T-cell (primary cell): ENCODE data around the gene IGFL4. TPM values are rescaled to one million over a fixed set of nuclear protein-coding genes. Genes with fewer than 3 reads are reported as not detected.

Source experiments
- ATAC-seq, 4 experiments: fragments of 200-7000 bp in 3 of 4; fragments of 150-1000 bp in 1 of 4; cut with Tn5 transposase; replicated peaks in 1 of 4; 1 replicate in 3 of 4; 2 replicates in 1 of 4; pipeline ENCODE4 v1.10.0; 2021; ENCODE audit warnings: moderate library complexity in 3 of 4, mild to moderate bottlenecking in 2 of 4, moderate number of reproducible peaks in 1 of 4
- CTCF ChIA-PET, 2 donors: fragments of 300-600 bp; sonication (Branson Sonifier 250); formaldehyde crosslinking; loops; one replicate each; lab custom pipeline; 2022; ENCODE audit warnings: antibody characterized with exemption in 2 of 2; lab: Charles Lee
- POLR2A ChIA-PET, 2 donors: fragments of 300-600 bp; sonication (Branson Sonifier 250); formaldehyde crosslinking; loops; one replicate each; lab custom pipeline; 2022; ENCODE audit warnings: antibody characterized with exemption in 2 of 2; lab: Charles Lee
- DNase-seq, 35 experiments: peaks; one replicate each; pipeline versions ENCODE4 v3.0.0 to v3.0.0-alpha.2; 2013 to 2023
- H3K27ac ChIP-seq: one replicate; pipeline ENCODE4 v1.5.1; 2013; ENCODE audit warnings: low read length
- H3K27me3 ChIP-seq, 2 experiments: replicated peaks in 1 of 2; 1 replicate in 1 of 2; 2 replicates in 1 of 2; pipeline versions ENCODE4 v1.6.1 to v1.7.0; 2013; ENCODE audit warnings: low read length in 1 of 2, mixed read lengths in 1 of 2; ENCODE audit not compliant: control insufficient read depth in 2 of 2, insufficient read depth in 2 of 2; ENCODE audit errors: extremely low read depth in 1 of 2
- H3K36me3 ChIP-seq, 2 donors: 1 replicate in 1 of 2; 2 replicates in 1 of 2; pipeline versions ENCODE4 v1.6.1 to v1.7.0; 2013; ENCODE audit warnings: low read length in 1 of 2; ENCODE audit not compliant: control insufficient read depth in 2 of 2, insufficient read depth in 1 of 2; ENCODE audit errors: extremely low read depth in 1 of 2
- H3K4me1 ChIP-seq, 2 experiments: 1 replicate in 1 of 2; 2 replicates in 1 of 2; pipeline versions ENCODE4 v1.6.1 to v1.7.0; 2013; ENCODE audit warnings: low read length in 2 of 2, mixed read lengths in 1 of 2; ENCODE audit not compliant: insufficient read depth in 2 of 2, control insufficient read depth in 1 of 2; ENCODE audit errors: extremely low read depth in 1 of 2
- H3K4me3 ChIP-seq, 2 donors: 1 replicate in 1 of 2; 2 replicates in 1 of 2; pipeline versions ENCODE4 v1.5.1 to v1.7.0; 2013; ENCODE audit warnings: mild to moderate bottlenecking in 2 of 2, low read length in 1 of 2, moderate library complexity in 1 of 2; ENCODE audit not compliant: control insufficient read depth in 1 of 2; ENCODE audit errors: extremely low read depth in 1 of 2
- H3K9me3 ChIP-seq: 2 replicates; pipeline ENCODE4 v1.7.0; 2013
- H3K27ac Mint-ChIP-seq, 2 donors: one replicate each; pipeline ENCODE4 v1.8.0; 2020 to 2021; ENCODE audit warnings: mild to moderate bottlenecking in 2 of 2, mixed read lengths in 2 of 2
- H3K27me3 Mint-ChIP-seq, 2 donors: one replicate each; pipeline ENCODE4 v1.8.0; 2021 to 2022; ENCODE audit warnings: mixed read lengths in 2 of 2
- H3K36me3 Mint-ChIP-seq: one replicate; pipeline ENCODE4 v1.8.0; 2021; ENCODE audit warnings: mixed read lengths
- H3K4me1 Mint-ChIP-seq, 3 donors: one replicate each; pipeline ENCODE4 v1.8.0; 2020 to 2022; ENCODE audit warnings: mixed read lengths in 3 of 3, mild to moderate bottlenecking in 1 of 3
- H3K4me3 Mint-ChIP-seq, 3 donors: one replicate each; pipeline ENCODE4 v1.8.0; 2020 to 2022; ENCODE audit warnings: mild to moderate bottlenecking in 3 of 3, mixed read lengths in 3 of 3, moderate library complexity in 3 of 3
- H3K9me3 Mint-ChIP-seq, 3 donors: one replicate each; pipeline ENCODE4 v1.8.0; 2020 to 2022; ENCODE audit warnings: mixed read lengths in 3 of 3
- WGBS: methylation state at CpG from one replicate; pipeline ENCODE4 v1.1.5; 2013; ENCODE audit warnings: missing lambda C conversion rate; ENCODE audit not compliant: insufficient coverage; 5-methylcytosine and 5-hydroxymethylcytosine counted together
- total RNA-seq, 35 experiments: library from RNA in 6 of 35; stranded (reverse) in 6 of 35; fragments of 120-200 nt in 1 of 35; gene quantifications; one replicate each; pipeline versions ENCODE4 v1.2.1 to v1.2.4 and lab custom pipeline; 2013 to 2026

IGFL4 gene
- total RNA-seq, result not detected
- not detected for total RNA-seq (2013)
- 0 to 0.09 (median 0) reads per million in 29 experiments for total RNA-seq (lab: John Stamatoyannopoulos, UW)

DNA sequence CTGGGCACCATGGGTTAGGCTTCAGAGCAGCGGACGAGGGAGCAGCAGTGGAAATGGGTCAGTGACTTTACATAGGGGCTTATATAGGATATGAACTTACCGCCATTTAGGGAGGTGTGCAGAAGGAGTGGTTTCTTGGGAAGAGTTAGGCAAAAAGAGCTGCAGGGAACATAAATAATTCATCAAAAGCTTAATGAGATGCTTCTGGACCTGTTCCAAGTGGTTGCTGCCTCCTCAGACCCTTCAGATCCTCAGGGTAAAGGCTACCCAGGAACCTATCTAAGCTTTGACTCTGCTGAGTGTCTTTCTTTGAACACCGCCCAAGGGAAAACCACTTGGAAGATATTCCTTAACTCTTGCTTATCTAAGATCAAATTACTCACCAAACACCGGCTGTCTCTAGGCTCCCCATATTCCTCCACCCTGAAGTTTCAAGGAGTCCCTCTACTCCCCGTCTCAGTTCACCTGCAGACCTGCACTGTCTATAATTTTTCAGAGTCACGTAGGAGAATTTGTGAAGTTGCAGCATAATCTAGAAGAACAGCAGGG lies at the start of gene IGFL4:
Gene IGFL4, minus strand, starts transcription at position 51 of the 549 bp plus-strand sequence. Its CDS starts 40 bp downstream, at position 11.
- ChIA-PET POLR2A (no interaction called here), CTCF (interaction anchor here in 1 of 2 donors (0.6 kb wide), 1 partner anchor 482 kb away, joined by 3 read pairs; no protein-coding TSS in a partner anchor)
- H3K27me3 Mint-ChIP-seq, result peaks cover 33 to 69% of the 10 kb centered on the region in 2 donors
- Histone ChIP-seq H3K9me3 (no peaks in the 10 kb centered on the region), H3K4me1 (no peaks in the 10 kb centered on the region), H3K36me3 (no peaks in the 10 kb centered on the region), H3K4me3 (no peak within 1 kb of the TSS), H3K27me3 (peaks cover 5 to 42% of the 10 kb centered on the region in 2 experiments), H3K27ac (no peak within 1 kb of the TSS)
- peaks cover 0 to 5% (median 0%) of the 10 kb centered on the region in 3 donors for H3K9me3 Mint-ChIP-seq
- no peak within 1 kb of the TSS for H3K27ac Mint-ChIP-seq
- no peak within 1 kb of the TSS for H3K4me3 Mint-ChIP-seq
- H3K4me1 Mint-ChIP-seq, result no peaks in the 10 kb centered on the region
- H3K36me3 Mint-ChIP-seq, result peaks cover 3% of the 10 kb centered on the region
- WGBS, result 79% methylated on average over 5 of the region's 7 CpGs
- DNase-seq, result no peak
- no peak for ATAC-seq

DNA sequence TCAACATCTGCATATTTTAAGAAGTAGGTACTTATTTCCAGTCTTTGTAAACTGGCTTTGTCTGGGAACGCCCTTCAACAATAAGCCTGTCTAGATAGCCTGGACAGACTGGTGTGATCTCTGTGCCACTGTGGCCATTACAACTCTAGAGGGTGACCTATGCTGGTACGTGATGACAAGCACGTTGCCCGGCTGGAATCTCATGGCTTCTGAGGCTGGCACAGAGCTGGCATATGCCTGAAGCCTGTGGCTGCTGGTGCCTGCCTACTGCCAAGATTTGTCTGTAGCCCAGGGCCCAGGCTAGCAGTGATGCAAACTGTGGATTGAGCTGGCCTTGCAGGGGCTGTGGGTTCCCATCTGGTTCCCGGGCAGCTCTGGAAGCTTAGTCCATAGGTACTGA lies 49.6 kb upstream of the IGFL4 start:
- Histone ChIP-seq H3K27me3 (peaks cover 2 to 20% of the 10 kb centered on the region in 2 experiments), H3K4me1 (no peaks in the 10 kb centered on the region), H3K36me3 (no peaks in the 10 kb centered on the region), H3K9me3 (peaks cover 2% of the 10 kb centered on the region), H3K27ac (no peak overlapping the region), H3K4me3 (no peak overlapping the region)
- peaks cover 2% of the 10 kb centered on the region for H3K36me3 Mint-ChIP-seq
- ATAC-seq, result no peak
- H3K9me3 Mint-ChIP-seq, result peaks cover 24 to 36% (median 35%) of the 10 kb centered on the region in 3 donors
- H3K4me3 Mint-ChIP-seq, result no peak overlapping the region
- DNase-seq, result no peak
- peaks cover 30 to 36% of the 10 kb centered on the region in 2 donors for H3K27me3 Mint-ChIP-seq
- WGBS, result 88% methylated on average over 4 of the region's 5 CpGs
- CTCF ChIA-PET, result no interaction called here
- no peak overlapping the region for H3K27ac Mint-ChIP-seq
- POLR2A ChIA-PET, result no interaction called here
- H3K4me1 Mint-ChIP-seq, result no peaks in the 10 kb centered on the region

DNA sequence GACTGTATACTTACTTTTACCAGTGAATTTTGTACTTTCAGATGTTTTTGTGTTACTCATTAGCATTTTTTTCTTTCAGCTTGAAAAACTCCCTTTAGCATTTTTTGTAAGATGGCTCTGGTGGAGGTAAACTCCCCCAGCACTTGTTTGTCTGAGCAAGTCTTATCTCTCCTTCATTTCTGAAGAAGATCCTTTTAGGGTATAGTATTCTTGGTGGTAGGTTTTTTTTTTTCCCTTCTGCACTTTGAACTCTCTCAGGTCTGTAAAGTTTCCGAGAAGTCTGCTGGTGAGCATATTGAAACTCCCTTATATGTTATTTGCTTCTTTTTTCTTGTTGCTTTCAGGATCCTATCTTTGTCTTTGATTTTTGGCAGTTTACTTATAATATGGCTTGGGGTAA lies 48.6 kb upstream of the IGFL4 start:
- POLR2A ChIA-PET, result no interaction called here
- CTCF ChIA-PET, result interaction anchor here in 1 of 2 donors (0.9 kb wide), 1 partner anchor 837 kb away, joined by 5 read pairs; no protein-coding TSS in a partner anchor

DNA sequence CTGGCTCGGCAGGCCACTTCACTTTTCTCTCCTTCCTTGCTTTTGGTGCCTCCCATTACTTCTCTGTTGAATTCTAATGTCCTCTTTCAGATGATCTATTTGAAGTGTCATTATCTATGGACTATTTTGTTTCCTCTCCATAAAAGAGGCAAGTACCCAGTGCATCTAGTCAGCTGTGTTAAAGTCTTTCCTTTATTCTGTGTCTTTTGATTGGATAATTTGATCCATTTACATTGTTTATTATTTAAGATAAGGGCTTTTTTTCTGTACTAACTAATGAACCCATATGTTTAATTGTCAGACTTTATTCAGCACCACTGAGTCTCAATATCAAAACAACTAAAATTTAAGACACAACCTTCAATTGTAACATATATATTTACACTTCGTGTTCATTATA lies 47.3 kb upstream of the IGFL4 start:
- Histone ChIP-seq H3K27ac (no peak overlapping the region), H3K4me1 (no peaks in the 10 kb centered on the region), H3K27me3 (peaks cover 2 to 20% of the 10 kb centered on the region in 2 experiments), H3K36me3 (no peaks in the 10 kb centered on the region), H3K9me3 (peaks cover 2% of the 10 kb centered on the region), H3K4me3 (no peak overlapping the region)
- DNase-seq (no peak), ATAC-seq (no peak)
- peaks cover 28 to 51% (median 43%) of the 10 kb centered on the region in 3 donors for H3K9me3 Mint-ChIP-seq
- H3K4me1 Mint-ChIP-seq, result no peaks in the 10 kb centered on the region
- ChIA-PET CTCF (no interaction called here), POLR2A (no interaction called here)
- H3K27me3 Mint-ChIP-seq, result peaks cover 32 to 41% of the 10 kb centered on the region in 2 donors
- H3K4me3 Mint-ChIP-seq, result no peak overlapping the region
- WGBS, result no CpG with 5 or more reads among the region's 2 CpGs
- H3K36me3 Mint-ChIP-seq, result peaks cover 9% of the 10 kb centered on the region
- no peak overlapping the region for H3K27ac Mint-ChIP-seq

More for the DNA sequence above, 48.6 kb upstream of the IGFL4 start:
- no peak overlapping the region for H3K27ac ChIP-seq
- H3K27me3 ChIP-seq, result peaks cover 2 to 20% of the 10 kb centered on the region in 2 experiments
- no peaks in the 10 kb centered on the region for H3K4me1 ChIP-seq
- Mint-ChIP-seq H3K4me3 (no peak overlapping the region), H3K36me3 (peaks cover 9% of the 10 kb centered on the region), H3K27ac (no peak overlapping the region), H3K27me3 (peaks cover 24 to 39% of the 10 kb centered on the region in 2 donors), H3K9me3 (peaks cover 28 to 46% (median 43%) of the 10 kb centered on the region in 3 donors), H3K4me1 (no peaks in the 10 kb centered on the region)
- no CpG with 5 or more reads among the region's 1 CpG for WGBS
- no peaks in the 10 kb centered on the region for H3K36me3 ChIP-seq
- no peak for ATAC-seq
- no peak for DNase-seq
- H3K9me3 ChIP-seq, result peaks cover 2% of the 10 kb centered on the region
- no peak overlapping the region for H3K4me3 ChIP-seq

DNA sequence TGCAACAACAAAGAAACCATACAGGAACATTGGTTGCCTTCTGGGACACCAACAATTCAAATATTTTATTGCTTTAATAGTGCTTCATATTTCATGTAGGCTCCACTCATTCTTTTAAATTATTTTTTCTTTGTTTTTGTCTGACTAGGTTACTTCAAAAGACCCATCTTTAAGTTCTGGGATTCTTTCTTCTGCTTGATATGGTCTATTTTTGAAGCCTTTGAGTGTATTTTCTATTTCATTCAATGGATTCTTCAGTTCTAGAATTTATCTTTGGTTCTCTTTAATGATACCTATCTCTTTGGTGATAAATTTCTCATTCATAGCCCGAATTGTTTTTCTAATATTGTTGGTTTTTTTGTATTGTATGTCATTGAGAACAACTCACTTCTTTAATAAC lies 45.1 kb upstream of the IGFL4 start:
- Mint-ChIP-seq H3K27me3 (peaks cover 44 to 56% of the 10 kb centered on the region in 2 donors), H3K9me3 (peaks cover 26 to 49% (median 42%) of the 10 kb centered on the region in 3 donors)

DNA sequence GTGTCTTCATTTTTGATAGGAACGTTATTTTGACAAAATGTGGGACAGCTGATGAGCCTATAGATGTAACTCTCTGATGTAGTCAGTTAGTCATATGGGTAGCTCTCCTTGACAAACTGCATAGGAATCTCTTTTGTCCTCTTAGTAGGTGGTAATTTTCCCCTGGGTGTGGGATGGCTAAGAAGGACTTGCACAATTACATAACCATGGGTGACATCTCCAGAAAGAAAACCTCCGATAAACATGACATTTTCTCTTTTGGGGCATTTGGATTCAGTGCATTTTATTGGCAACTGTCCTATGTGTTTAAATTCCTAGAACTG lies 41.9 kb upstream of the IGFL4 start:
- no peak overlapping the region for H3K27ac Mint-ChIP-seq
- POLR2A ChIA-PET, result no interaction called here
- 17% methylated on average over 1 of the region's 2 CpGs for WGBS

More for the DNA sequence above, 45.1 kb upstream of the IGFL4 start:
- Histone ChIP-seq H3K27ac (no peak overlapping the region), H3K4me3 (no peak overlapping the region), H3K36me3 (no peaks in the 10 kb centered on the region), H3K27me3 (peaks cover 11 to 19% of the 10 kb centered on the region in 2 experiments), H3K4me1 (no peaks in the 10 kb centered on the region), H3K9me3 (peaks cover 2% of the 10 kb centered on the region)
- WGBS, result no CpG with 5 or more reads among the region's 1 CpG
- no peak for DNase-seq
- Mint-ChIP-seq H3K4me3 (no peak overlapping the region), H3K36me3 (peaks cover 9% of the 10 kb centered on the region), H3K27ac (no peak overlapping the region), H3K4me1 (no peaks in the 10 kb centered on the region)
- ChIA-PET POLR2A (no interaction called here), CTCF (no interaction called here)
- no peak for ATAC-seq

More for the DNA sequence above, 41.9 kb upstream of the IGFL4 start:
- Histone ChIP-seq H3K9me3 (no peaks in the 10 kb centered on the region), H3K27me3 (peaks cover 23 to 35% of the 10 kb centered on the region in 2 experiments), H3K4me1 (no peaks in the 10 kb centered on the region), H3K4me3 (no peak overlapping the region), H3K27ac (no peak overlapping the region), H3K36me3 (no peaks in the 10 kb centered on the region)
- ATAC-seq, result no peak
- Mint-ChIP-seq H3K4me3 (no peak overlapping the region), H3K27me3 (peaks cover 51 to 65% of the 10 kb centered on the region in 2 donors), H3K4me1 (peaks cover 0 to 1% (median 0%) of the 10 kb centered on the region in 3 donors), H3K36me3 (peaks cover 9% of the 10 kb centered on the region), H3K9me3 (peaks cover 16 to 27% (median 24%) of the 10 kb centered on the region in 3 donors)
- no peak for DNase-seq
- CTCF ChIA-PET, result no interaction called here
